ENCODE data around the gene EPHB1. TPM values are rescaled to one million over a fixed set of nuclear protein-coding genes. Genes with fewer than 3 reads are reported as not detected.

EPHB1 gene
- polyA plus RNA-seq, 1 of the 3 experiments (the other 2 are of a cell fraction): 1.2 TPM

- TF ChIP-seq CTCF (IDR thresholded peaks at IDR 0.05) (no peak), ZBTB33 (IDR thresholded peaks at IDR 0.05; ENCODE audit: borderline replicate concordance, low read depth) (no peak), TAF1 (IDR thresholded peaks at IDR 0.05; ENCODE audit: borderline replicate concordance, low read depth, low read length) (no peak), FOSL2 (IDR thresholded peaks at IDR 0.05; ENCODE audit: borderline replicate concordance, low read depth) (no peak)
These were observed 13.8 kb downstream of the EPHB1 start (continued) for GRCh38 chr3:134808835-134809234.

GRCh38 chr3:134809427-134810051 lies 14.5 kb downstream of the EPHB1 start:
- Histone ChIP-seq H3K27ac (ENCODE audit: low read depth in 2 of 2, low read length in 1 of 2) (no peak overlapping the region), H3K27me3 (ENCODE audit: insufficient read depth) (no peaks in the 10 kb centered on the region), H4K20me1 (ENCODE audit: insufficient read depth) (no peaks in the 10 kb centered on the region), H3K4me1 (ENCODE audit: control insufficient read depth in 1 of 2, insufficient read depth in 2 of 2, low read depth in 1 of 2, low read length in 1 of 2) (no peaks in the 10 kb centered on the region), H3K4me2 (no peak overlapping the region), H3F3A (replicated peaks; ENCODE audit: insufficient read depth) (no peaks in the 10 kb centered on the region), H3K9ac (no peak overlapping the region), H3K9me3 (no peaks in the 10 kb centered on the region), H3K79me2 (ENCODE audit: insufficient read depth) (no peaks in the 10 kb centered on the region), H2AFZ (ENCODE audit: low read depth) (no peak overlapping the region), H3K36me3 (replicated peaks in 1 of 2; ENCODE audit: control insufficient read depth in 1 of 2, insufficient read depth in 2 of 2, low read length in 1 of 2) (no peaks in the 10 kb centered on the region), H3K4me3 (ENCODE audit: low read depth in 2 of 2, low read length in 1 of 2) (no peak overlapping the region), H3K9me2 (no peaks in the 10 kb centered on the region)
- DNase-seq: no peak
- POLR2A ChIA-PET: no interaction called here
- 63% methylated on average over 5 of the region's 5 CpGs for WGBS (ENCODE audit: low lambda C conversion rate)
- CTCF ChIA-PET: interaction anchor here (3.5 kb wide), 1 partner anchor 15 kb away, joined by 13 read pairs; the partner anchor contains the start of gene EPHB1
- TF ChIP-seq RCOR1 (IDR thresholded peaks at IDR 0.05; ENCODE audit: low read length): no peak
- no peak for TF ChIP-seq CTCF (IDR thresholded peaks at IDR 0.05)
- no peak for TF ChIP-seq MXI1 (IDR thresholded peaks at IDR 0.05; ENCODE audit: low read depth, low read length)
- no peak for TF ChIP-seq TEAD4 (IDR thresholded peaks at IDR 0.05; ENCODE audit: borderline replicate concordance, insufficient read depth)
- no peak for TF ChIP-seq USF2 (IDR thresholded peaks at IDR 0.05; ENCODE audit: borderline replicate concordance, low read depth, low read length)
- TF ChIP-seq RXRA (IDR thresholded peaks at IDR 0.05; ENCODE audit: borderline replicate concordance, low read depth): no peak
- no peak for TF ChIP-seq ZBTB33 (IDR thresholded peaks at IDR 0.05; ENCODE audit: borderline replicate concordance, low read depth)
- no peak for TF ChIP-seq MAX (IDR thresholded peaks at IDR 0.05; ENCODE audit: low read depth)
- TF ChIP-seq NFIC (IDR thresholded peaks at IDR 0.05; ENCODE audit: borderline replicate concordance): no peak
- TF ChIP-seq EP300 (IDR thresholded peaks at IDR 0.05; ENCODE audit: borderline replicate concordance in 1 of 2, low read depth in 1 of 2, low read length in 1 of 2): no peak
- TF ChIP-seq EZH2phosphoT487 (IDR thresholded peaks at IDR 0.05; ENCODE audit: borderline replicate concordance, low read depth): no peak
- no peak for TF ChIP-seq IRF3 (IDR thresholded peaks at IDR 0.05; ENCODE audit: low read depth, low read length)
- TF ChIP-seq PBX3 (IDR thresholded peaks at IDR 0.05): no peak
- no peak for TF ChIP-seq FOXM1 (IDR thresholded peaks at IDR 0.05; ENCODE audit: low read depth)
- TF ChIP-seq YY1 (IDR thresholded peaks at IDR 0.05; ENCODE audit: low read depth): no peak
